ENCODE measurements around the gene CLEC1A.

The CLEC1A gene

GRCh38 chr12:10101042-10101579, 2.3 kb upstream of the CLEC1A start:
- DNase-seq (ENCODE audit: low spot score): peak; percentile 55

- no peak for DNase-seq (ENCODE audit: low spot score)
Measured at GRCh38 chr12:10097521-10097920, 1.3 kb downstream of the CLEC1A start.

GRCh38 chr12:10095971-10096370, 2.8 kb downstream of the CLEC1A start:
- DNase-seq (ENCODE audit: low spot score): no peak

GRCh38 chr12:10094646-10095395, 4.0 kb downstream of the CLEC1A start:
- DNase-seq (ENCODE audit: low spot score): no peak

DNA sequence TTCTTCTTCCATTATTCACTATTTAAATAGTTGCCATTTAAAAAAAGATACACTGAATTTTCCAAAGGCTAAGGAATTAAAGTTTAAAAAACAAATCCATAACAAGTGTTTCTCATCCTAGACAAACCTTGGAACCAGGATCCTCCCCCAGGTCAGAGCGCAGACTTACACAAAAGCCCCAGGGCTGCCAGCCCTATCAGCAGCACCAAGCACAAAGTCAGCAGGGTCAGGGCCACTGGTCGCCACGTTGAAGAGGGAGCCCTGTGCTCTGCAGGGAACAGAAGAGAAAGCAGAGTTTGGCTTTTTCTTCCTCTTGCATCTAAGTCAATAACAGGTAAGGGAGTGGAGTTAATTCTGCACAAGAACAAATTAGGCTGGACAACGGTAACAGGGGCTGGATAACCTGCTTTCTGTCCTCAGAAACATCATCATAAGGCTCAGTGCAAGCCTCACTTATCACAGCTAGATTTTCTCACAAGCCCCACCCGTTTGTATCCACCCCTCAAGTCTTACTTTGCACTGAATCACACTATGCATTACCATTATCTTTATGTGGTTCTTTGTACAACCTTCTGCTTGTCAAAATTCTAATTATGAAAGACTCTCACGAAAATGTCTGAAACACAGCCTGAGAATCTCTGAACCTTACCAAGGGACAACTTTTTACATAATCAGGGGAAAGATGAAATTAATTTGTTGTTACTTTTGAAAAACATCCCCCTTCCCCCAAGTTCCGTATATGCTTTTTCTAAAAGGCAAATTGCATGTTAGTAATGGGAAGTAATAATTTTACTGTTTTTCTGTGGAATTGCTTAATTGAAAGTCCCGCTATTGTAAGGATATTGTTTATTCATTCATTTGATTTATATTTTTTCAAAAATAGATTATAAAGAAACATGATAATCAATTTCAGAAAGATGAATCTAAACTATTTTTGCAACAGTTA, 9.6 kb downstream of the CLEC1A start:
- DNase-seq (ENCODE audit: low spot score): no peak

DNA sequence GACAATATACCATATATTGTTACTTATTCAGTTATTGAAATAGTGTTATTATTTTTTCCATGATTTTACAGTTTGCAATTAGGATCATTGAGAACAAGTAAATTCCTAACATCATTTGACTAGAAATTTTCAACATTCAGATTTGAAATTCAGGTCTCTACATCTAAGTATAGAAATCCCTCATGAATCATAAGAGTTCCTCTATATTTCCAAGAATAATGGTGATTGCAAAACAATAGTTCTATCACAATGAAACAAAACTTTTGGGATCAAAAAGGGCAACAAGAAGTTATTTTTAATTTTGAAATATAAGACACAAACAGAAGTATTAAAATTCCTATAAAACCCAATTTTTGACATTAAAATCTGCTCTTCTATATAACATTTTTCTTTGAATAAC, 10.8 kb downstream of the CLEC1A start:
- no peak for DNase-seq (ENCODE audit: low spot score)

- DNase-seq (ENCODE audit: low spot score): no peak
Measured at GRCh38 chr12:10086387-10086786, 12.4 kb downstream of the CLEC1A start.

DNA sequence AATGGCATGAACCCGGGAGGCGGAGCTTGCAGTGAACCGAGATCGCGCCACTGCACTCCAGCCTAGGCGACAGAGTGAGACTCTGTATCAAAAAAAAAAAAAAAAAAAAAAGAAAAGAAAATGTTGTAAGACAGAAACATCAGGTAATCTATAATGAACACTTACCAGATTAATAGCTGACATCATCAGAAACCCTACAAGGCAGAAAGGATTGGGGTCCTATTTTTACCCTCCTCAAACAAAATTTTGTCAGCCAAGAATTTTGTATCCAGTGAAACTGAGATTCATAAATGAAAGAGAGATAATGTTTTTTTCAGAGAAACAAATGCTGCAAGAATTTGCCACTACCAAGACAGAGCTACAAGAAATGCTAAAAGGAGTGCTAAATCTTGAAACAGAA, 14.1 kb downstream of the CLEC1A start:
- no peak for DNase-seq (ENCODE audit: low spot score)

DNA sequence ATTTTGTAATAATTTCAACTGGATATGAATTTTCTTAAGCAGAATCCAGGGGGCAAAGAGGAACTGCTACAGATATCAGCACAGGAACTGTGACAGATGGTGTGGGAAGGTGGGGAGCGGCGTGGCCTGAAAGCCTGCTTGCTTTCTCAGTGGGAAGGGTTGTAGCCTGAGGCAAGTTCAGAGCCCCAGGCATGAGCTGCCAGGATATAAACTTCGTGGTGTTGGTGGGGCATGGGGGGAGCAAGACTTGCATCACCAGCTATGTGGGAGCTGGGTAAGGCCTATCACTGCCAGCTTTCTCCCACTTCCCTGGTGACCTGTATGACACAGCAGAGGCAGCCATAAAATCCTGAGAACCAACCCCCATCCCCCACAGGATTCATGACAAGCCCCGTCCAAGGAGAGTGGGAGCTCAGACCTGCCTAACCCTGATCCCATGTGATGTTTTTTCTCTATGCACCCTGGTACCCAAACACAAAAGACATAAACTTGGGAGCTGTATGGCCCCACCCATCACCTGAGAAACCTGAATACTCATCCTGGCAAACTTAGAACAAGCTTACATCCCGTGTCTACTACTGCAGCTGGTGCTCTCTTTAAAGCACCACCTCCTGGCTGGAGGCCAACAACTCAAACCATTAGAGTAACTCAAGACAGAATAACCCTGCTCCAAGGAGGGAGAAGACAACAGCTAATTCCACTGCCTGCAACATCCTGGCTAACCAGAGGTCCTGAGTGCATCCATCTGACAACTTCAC, 16.5 kb downstream of the CLEC1A start:
- no peak for DNase-seq (ENCODE audit: low spot score)

GRCh38 chr12:10075451-10075850, 23.3 kb downstream of the CLEC1A start:
- no peak for DNase-seq (ENCODE audit: low spot score)

DNA sequence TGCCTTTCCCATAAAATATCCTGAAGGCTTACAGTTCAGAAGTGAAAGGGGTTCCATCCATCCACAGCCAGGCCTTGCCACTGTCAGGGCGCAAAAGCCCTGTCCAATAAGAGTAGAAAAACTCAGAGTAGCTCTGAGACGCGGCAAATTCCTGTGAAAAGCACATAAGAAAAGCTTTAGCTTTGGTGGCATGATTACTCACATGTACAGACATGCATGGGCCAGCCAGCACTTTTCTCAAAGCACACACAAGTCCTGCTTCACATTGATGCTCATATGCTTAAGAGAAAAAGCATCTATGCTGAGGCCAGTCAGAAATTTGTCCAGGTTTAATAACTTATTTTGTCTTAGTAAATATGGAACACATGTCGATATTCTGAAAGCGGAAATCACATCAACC, 25.5 kb downstream of the CLEC1A start:
- no peak for DNase-seq (ENCODE audit: low spot score)

DNA sequence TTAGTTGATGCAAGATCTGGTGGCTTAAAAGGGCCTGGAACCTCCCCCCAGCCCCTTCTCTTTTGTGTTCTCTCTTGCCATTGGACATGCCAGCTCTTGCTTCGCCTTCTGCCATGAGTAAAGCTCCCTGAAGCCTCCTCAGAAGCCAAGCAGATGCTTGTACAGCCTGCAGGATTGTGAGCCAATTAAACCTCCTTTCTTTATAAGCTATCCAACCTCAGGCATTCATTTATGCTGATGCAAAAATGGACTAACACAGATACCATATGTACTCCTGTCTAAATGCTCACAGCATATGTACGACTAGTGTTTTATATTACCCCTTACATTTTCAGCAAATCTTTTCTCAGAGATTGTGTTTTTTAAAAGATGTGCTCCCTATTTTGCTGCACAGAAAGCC, 26.7 kb downstream of the CLEC1A start:
- DNase-seq (ENCODE audit: low spot score): no peak

- no peak for DNase-seq (ENCODE audit: low spot score)
Measured at GRCh38 chr12:10070380-10070779, 28.4 kb downstream of the CLEC1A start.

- no peak for DNase-seq (ENCODE audit: low spot score)
Measured at GRCh38 chr12:10069976-10070375, 28.8 kb downstream of the CLEC1A start.

DNA sequence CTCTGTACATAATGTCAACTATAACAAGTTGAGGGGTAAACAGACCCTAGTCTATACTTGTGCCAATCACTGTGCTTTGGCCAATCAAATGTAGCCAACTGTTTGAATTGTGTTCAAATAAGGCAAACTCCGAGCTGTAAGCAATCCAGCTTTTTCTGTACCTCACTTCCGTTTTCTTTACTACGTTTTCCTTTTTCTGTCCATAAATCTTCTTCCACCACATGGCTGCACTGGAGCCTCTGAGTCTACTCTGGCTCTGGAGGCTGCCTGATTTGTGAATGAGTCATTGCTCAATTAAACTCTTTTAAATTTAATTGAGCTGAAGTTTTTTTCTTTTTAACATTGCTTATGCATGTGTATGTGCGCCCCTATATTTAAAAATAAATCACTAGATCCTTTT, 29.7 kb downstream of the CLEC1A start:
- no peak for DNase-seq (ENCODE audit: low spot score)

DNA sequence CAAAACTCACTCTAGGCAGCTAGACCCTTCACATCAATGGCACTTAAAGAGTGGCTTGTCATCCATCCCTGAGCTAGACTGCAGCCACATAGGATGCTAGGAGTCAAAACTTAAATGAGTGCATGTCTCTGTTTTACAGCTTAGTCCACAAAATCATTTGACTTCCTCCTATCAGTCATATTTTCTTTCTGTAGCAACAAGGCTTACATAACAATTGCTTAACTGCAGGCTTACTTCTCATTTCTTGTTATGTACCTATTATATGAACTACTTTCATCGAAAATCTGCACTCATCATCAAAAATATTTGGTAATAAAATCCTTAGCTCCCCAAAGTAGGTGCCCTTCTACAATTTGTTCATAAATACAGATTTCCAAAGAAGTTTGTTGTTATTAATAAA, 30.1 kb downstream of the CLEC1A start:
- no peak for DNase-seq (ENCODE audit: low spot score)

DNA sequence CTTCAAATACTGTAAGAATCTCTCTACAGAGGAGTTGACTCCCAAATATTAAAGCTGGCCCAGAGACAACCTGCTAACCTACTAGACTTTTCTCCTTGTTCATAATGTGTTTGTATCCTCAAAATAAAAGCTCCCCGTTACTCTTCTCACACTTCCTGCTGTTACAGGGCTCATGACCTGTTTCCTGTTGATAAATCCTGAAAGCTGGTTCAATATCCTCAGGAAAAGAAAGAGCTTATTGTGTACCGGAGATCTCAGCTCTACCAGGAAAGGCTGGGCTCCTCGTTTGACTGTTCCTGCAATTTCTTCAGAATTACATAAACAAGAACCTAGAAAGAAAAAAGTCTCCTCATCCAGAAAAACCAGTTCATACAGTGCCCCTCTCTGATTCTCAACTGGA, 30.8 kb downstream of the CLEC1A start:
- no peak for DNase-seq (ENCODE audit: low spot score)

GRCh38 chr12:10067264-10067663, 31.5 kb downstream of the CLEC1A start:
- no peak for DNase-seq (ENCODE audit: low spot score)

DNA sequence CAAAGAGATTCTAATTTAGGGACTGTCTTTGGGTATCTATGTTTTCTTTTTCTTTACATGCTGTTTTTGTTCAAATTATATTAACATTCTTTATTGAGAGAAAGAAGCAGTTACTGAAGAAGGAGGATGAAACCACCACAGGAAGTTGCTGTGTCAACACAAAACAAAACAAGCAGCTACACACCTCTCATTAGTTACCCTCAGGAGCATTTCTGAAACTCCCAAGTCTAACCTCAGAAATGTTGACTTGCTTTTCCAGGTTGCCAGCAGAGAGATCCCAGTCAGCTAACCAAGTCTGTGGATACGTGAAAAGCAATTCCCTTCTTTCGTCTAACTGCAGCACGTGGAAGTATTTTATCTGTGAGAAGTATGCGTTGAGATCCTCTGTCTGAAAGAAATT, 33.5 kb downstream of the CLEC1A start:
- no peak for DNase-seq (ENCODE audit: low spot score)

- DNase-seq (ENCODE audit: low spot score): no peak
Measured at GRCh38 chr12:10058387-10058786, 40.4 kb downstream of the CLEC1A start.

- DNase-seq (ENCODE audit: low spot score): no peak
Measured at GRCh38 chr12:10052193-10052913, 46.4 kb downstream of the CLEC1A start.

GRCh38 chr12:10048526-10048925, 50.3 kb downstream of the CLEC1A start:
- DNase-seq (ENCODE audit: low spot score): no peak
